Ectodermal cell (in vitro differentiated cells): ENCODE data around the gene EVI5.
"Not testable (repeated sequence)": the region's sequence is repeated elsewhere in the genome, so short reads cannot be mapped to it uniquely, and the experiment has no call there.

Experiments used
- H3K27ac ChIP-seq: 2 replicates; pipeline ENCODE4 v1.7.0; 2013; ENCODE audit warnings: mild to moderate bottlenecking, low read depth, low read length; ENCODE audit not compliant: insufficient read depth, poor library complexity, severe bottlenecking
- H3K27me3 ChIP-seq: 2 replicates; pipeline ENCODE4 v1.7.0; 2013; ENCODE audit warnings: mild to moderate bottlenecking, low read length; ENCODE audit not compliant: insufficient read depth, control insufficient read depth, poor library complexity, severe bottlenecking
- H3K36me3 ChIP-seq: one replicate; pipeline ENCODE4 v1.7.0; 2013; ENCODE audit warnings: low read length; ENCODE audit not compliant: control insufficient read depth, insufficient read depth
- H3K4me1 ChIP-seq: one replicate; pipeline ENCODE4 v1.7.0; 2013; ENCODE audit warnings: low read length; ENCODE audit not compliant: control insufficient read depth, insufficient read depth
- H3K4me3 ChIP-seq: 2 replicates; pipeline ENCODE4 v1.7.0; 2013; ENCODE audit warnings: low read depth, low read length, control low read depth; ENCODE audit not compliant: insufficient read depth
- H3K9me3 ChIP-seq: 2 replicates; pipeline ENCODE4 v1.7.0; 2013; ENCODE audit warnings: mild to moderate bottlenecking, low read length, moderate library complexity; ENCODE audit not compliant: control insufficient read depth
- WGBS, 2 experiments: methylation state at CpG; one replicate each; pipeline ENCODE4 v1.1.7; 2013; ENCODE audit warnings: missing lambda C conversion rate in 2 of 2; 5-methylcytosine and 5-hydroxymethylcytosine counted together

Gene EVI5

DNA sequence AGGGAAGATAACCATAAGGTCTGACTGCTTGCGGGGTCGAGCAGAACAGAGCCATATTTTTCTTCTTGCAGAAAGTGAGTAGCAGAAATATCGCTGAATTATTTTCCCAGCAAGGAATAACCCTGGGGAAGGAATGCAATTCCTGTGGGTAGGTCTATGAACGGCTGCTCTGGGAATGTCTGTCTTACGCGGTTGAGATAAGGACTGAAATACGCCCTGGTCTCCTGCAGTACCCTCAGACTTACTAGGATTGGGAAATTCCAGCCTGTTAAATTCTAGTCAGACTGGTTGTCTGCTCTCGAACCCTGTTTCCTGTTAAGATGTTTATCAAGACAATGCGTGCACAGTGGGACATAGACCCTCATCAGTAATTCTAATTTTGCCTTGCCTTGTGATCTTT is 61.2 kb downstream of the EVI5 start:
- 94 to 95% methylated on average over 9 of the region's 9 CpGs for WGBS, 2 experiments
- not testable (repeated sequence) for H3K4me1 ChIP-seq, H3K4me3 ChIP-seq, H3K27me3 ChIP-seq, H3K36me3 ChIP-seq, H3K27ac ChIP-seq, H3K9me3 ChIP-seq

- no peaks in the 10 kb centered on the region for H3K36me3 ChIP-seq
- H3K27ac ChIP-seq: no peak overlapping the region
- H3K4me3 ChIP-seq: no peak overlapping the region
- H3K27me3 ChIP-seq: no peaks in the 10 kb centered on the region
- no peaks in the 10 kb centered on the region for H3K9me3 ChIP-seq
- no peaks in the 10 kb centered on the region for H3K4me1 ChIP-seq
Observed at GRCh38 chr1:92721886-92722285, 63.0 kb downstream of the EVI5 start.

- not testable (repeated sequence) for H3K9me3 ChIP-seq, H3K36me3 ChIP-seq, H3K4me3 ChIP-seq, H3K27ac ChIP-seq, H3K27me3 ChIP-seq, H3K4me1 ChIP-seq
- no CpG with 5 or more reads among the region's 2 CpGs for WGBS, 2 experiments
Observed at GRCh38 chr1:92721157-92721556, 63.8 kb downstream of the EVI5 start.

DNA sequence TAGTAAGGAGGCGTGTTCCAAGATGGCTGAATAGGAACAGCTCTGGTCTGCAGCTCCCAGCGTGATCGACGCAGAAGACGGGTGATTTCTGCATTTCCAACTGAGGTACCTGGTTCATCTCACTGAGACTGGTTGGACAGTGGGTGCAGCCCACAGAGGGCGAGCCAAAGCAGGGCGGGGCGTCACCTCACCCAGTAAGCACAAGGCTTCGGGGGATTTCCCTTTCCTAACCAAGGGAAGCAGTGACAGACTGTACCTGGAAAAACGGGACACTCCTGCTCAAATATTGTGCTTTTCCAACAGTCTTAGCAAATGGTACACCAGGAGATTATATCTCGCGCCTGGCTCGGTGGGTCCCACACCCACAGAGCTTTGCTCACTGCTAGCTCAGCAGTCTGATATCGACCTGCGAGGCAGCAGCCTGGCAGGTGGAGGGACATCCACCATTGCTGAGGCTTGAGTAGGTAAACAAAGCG is 69.4 kb downstream of the EVI5 start:
- not testable (repeated sequence) for H3K36me3 ChIP-seq, H3K9me3 ChIP-seq, H3K4me1 ChIP-seq, H3K27me3 ChIP-seq, H3K27ac ChIP-seq, H3K4me3 ChIP-seq
- 94 to 95% methylated on average over 16 of the region's 16 CpGs for WGBS, 2 experiments

GRCh38 chr1:92713939-92714338 is 71.0 kb downstream of the EVI5 start:
- H3K4me1 ChIP-seq: no peaks in the 10 kb centered on the region
- H3K9me3 ChIP-seq: no peaks in the 10 kb centered on the region
- no peak overlapping the region for H3K27ac ChIP-seq
- WGBS, 2 experiments: 80 to 100% methylated on average over 1 of the region's 2 CpGs
- H3K36me3 ChIP-seq: no peaks in the 10 kb centered on the region
- H3K27me3 ChIP-seq: no peaks in the 10 kb centered on the region
- no peak overlapping the region for H3K4me3 ChIP-seq

DNA sequence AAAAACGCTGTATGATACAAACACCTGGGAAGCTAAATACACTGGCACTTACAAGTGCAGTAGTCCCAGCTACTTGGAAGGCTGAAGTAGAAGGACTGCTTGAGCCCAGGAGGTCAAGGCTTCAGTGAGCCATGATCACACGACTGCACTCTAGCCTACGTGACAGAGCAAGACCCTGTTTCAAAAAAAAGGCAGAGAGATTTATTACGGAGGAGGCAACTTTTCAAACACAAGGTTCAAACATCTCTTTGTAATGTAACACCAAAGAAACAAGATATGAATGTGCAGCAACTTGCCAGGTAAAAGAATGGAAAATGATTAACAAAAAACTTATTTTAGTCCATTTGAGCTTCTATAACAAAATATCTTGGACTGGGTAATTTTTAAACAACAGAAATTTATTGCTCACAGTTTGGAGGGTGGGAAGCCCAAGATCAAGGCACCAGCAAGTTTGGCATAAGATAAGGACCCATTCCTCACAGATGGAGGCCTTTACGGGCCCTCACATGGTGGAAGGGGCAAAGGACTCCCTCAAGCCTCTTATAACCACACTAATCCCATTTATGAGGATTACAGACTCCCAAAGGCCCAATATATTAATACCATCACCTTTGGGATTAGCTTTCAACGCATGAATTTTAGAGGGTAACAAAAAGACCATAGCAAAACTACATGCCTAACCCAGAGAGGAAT is 73.3 kb downstream of the EVI5 start:
- Histone ChIP-seq H3K4me1 (no peaks in the 10 kb centered on the region), H3K4me3 (no peak overlapping the region), H3K27me3 (no peaks in the 10 kb centered on the region), H3K27ac (no peak overlapping the region), H3K36me3 (no peaks in the 10 kb centered on the region), H3K9me3 (no peaks in the 10 kb centered on the region)
- 88 to 93% methylated on average over 6 of the region's 6 CpGs for WGBS, 2 experiments

- Histone ChIP-seq H3K27ac (no peak overlapping the region), H3K36me3 (no peaks in the 10 kb centered on the region), H3K9me3 (no peaks in the 10 kb centered on the region), H3K27me3 (no peaks in the 10 kb centered on the region), H3K4me3 (no peak overlapping the region), H3K4me1 (no peaks in the 10 kb centered on the region)
- 60 to 69% methylated on average over 2 to 4 of the region's 4 CpGs for WGBS, 2 experiments
Observed at GRCh38 chr1:92709738-92710137, 75.2 kb downstream of the EVI5 start.

- H3K36me3 ChIP-seq: no peaks in the 10 kb centered on the region
- no peak overlapping the region for H3K27ac ChIP-seq
- H3K9me3 ChIP-seq: no peaks in the 10 kb centered on the region
- H3K4me1 ChIP-seq: no peaks in the 10 kb centered on the region
- no peaks in the 10 kb centered on the region for H3K27me3 ChIP-seq
- WGBS, 2 experiments: 92% methylated on average over 1 of the region's 2 CpGs; no CpG with 5 or more reads in 1 of the 2 experiments
- H3K4me3 ChIP-seq: no peak overlapping the region
Observed at GRCh38 chr1:92708368-92708950, 76.4 kb downstream of the EVI5 start.

GRCh38 chr1:92707709-92708108 is 77.2 kb downstream of the EVI5 start:
- no peak overlapping the region for H3K27ac ChIP-seq
- 83% methylated on average over 1 of the region's 2 CpGs; no CpG with 5 or more reads in 1 of the 2 experiments for WGBS, 2 experiments
- H3K9me3 ChIP-seq: no peaks in the 10 kb centered on the region

GRCh38 chr1:92707292-92707691 is 77.6 kb downstream of the EVI5 start:
- 83 to 100% methylated on average over 1 to 2 of the region's 2 CpGs for WGBS, 2 experiments
- no peaks in the 10 kb centered on the region for H3K4me1 ChIP-seq
- no peaks in the 10 kb centered on the region for H3K9me3 ChIP-seq
- H3K27me3 ChIP-seq: no peaks in the 10 kb centered on the region
- no peaks in the 10 kb centered on the region for H3K36me3 ChIP-seq
- no peak overlapping the region for H3K4me3 ChIP-seq
- no peak overlapping the region for H3K27ac ChIP-seq

More at GRCh38 chr1:92707709-92708108, 77.2 kb downstream of the EVI5 start:
- Histone ChIP-seq H3K27me3 (no peaks in the 10 kb centered on the region), H3K36me3 (no peaks in the 10 kb centered on the region), H3K4me3 (no peak overlapping the region), H3K4me1 (no peaks in the 10 kb centered on the region)
